Measurements from ENCODE around the gene PTPRG.

PTPRG gene

DNA sequence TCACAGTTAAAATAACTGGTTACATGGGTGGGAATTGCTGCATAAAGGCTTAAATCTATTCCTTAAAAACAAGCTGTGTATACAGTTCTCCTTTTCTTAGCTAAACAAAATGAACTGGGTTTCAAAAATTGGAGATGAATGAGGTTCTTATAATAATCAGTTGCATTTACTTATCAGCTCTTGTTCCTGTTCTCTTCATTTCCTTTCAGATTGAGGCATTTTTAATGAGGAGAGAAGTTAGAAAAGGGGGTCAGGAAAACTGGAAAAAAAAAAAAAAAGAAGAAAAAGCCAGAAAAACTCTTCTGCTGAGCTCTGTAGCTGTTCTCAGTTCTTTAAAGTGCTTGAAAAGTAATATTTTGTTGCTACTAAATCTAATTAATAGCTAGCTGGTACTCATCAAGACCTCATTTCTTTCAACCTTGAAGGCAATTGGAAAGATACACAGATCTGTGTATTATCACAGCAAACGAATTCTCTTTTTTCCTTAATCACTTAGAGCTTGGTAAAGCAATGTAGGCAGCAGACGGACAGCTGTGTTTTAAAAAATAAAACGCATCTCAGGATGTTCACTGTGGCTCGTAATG is 32.2 kb downstream of the PTPRG start:
- DNase-seq: no peak

DNA sequence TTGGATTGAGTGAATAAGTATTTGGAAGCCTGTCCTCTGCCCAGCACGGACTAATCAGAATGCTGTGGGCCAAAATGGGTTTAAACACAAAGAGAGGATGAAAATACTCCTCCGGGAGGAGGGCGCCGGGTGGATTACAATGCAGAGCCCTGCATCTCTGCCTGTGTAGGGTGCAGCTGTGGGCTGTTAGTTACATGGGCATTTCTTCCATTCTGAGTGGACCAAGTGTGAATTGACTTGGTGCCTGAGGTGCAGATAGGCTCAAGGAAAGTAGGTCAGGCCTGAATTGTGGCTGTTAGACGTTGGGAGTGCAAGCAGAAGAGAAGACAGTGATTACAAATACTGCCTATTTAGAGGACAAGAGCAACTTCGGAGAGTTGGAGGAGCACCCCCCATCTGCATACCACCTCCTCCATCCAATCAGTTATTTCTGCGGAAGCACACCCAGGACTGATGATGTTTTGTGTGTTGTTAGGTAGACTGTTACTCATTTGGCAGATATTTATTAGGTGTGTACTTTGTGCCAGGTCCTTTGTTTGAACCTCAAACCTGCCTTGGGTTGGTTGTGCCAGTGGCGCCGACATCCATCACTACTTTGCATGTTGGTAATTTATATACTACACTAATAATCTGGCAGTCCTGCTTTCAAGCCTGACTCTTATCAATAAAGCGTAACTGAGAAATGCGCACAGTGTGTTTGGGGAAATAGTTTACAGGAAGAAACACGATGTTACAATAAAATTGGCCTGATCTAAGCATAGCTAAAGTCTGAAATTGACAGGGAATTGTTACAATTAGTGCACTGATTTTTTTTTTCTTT is 33.0 kb downstream of the PTPRG start:
- no peak for DNase-seq

DNA sequence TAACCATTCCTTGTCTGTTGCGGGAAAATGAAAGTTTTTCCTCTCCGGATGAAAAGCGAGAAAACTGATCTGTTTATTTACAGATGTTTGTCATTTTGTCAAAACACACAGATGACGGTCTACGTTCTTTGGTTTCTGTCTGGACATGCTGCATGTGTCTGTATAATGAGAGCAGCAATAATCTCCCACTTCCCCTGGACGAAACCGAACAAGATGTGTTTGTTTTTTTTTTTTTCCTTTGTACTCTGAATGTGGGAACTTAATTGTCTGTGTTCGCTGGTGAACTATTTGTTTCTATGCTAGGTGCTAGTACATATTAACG is 33.6 kb downstream of the PTPRG start:
- DNase-seq: no peak

DNA sequence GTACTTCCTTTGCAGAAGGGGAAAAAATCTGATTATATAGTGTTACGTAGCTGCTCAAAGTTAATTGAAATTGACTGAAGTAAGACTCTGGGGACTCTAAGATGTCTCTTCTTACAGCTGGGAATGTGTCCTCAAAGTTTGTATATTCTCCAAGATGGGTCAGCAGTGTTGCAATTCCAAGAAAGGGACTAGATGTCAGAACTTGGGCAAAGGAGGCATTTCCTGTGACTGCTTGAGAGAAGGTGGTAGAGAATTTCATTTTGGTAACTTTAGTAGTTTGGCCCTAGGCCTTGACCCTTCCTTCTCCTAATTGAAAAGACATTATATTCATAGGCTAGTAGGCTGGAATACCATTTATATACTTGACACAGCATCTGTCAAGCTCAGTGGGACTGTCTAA is 33.9 kb downstream of the PTPRG start:
- DNase-seq: no peak

DNA sequence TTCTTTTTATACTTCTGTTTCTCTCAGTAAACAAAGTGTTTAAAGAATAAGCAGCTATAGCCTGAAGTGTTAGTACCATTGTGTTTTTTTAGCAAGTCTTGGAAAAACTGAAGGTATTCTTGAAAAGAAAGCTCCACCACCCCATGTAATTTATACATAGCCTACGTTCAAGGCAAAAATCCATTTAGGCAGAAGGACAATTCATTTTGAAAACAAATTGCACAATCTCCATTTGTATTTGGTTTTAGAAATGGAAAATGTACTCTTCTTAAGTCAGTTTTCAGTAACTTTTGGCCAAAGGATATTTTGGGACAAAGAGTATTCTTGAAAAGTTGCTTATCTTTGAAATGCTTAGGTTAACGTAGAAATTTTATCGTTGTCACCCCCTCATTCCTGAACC is 34.5 kb downstream of the PTPRG start:
- no peak for DNase-seq

DNA sequence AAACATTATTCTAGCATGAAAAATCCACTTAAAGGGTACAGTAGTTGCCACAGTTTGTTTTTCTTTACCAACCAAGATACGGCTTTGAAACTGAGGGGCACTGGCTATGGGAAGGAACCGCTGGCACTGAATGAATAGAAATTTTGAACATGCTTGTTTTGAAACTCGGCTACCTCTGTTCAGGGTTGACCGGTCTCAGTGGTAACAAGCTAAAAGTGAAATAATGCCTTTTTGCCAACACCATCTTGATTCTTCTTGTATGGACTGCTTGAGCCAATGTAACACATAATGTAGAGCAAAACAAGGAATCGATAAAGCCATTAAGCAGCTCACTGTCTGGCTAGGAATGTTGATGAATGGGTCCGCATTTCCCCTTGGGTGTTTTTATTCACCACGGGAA is 36.5 kb downstream of the PTPRG start:
- no peak for DNase-seq

DNA sequence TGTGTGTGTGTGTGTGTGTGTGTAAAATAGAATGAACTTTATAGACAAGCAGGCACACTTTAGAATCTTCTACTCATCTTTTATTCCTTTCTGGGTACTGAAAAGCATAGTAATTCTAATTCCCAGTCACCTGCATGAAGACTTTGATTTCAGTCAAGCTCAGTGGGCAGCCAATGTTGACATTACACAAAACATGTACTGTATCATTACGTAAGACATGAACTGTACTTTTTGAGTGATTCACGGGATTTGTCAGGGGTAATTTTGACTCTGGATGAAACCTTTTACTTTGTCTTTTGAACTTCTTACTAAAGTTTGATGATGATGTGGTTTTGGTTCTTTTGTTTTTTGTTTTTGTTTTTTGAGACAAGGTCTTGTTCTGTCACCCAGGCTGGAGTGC is 38.8 kb downstream of the PTPRG start:
- DNase-seq: no peak

DNA sequence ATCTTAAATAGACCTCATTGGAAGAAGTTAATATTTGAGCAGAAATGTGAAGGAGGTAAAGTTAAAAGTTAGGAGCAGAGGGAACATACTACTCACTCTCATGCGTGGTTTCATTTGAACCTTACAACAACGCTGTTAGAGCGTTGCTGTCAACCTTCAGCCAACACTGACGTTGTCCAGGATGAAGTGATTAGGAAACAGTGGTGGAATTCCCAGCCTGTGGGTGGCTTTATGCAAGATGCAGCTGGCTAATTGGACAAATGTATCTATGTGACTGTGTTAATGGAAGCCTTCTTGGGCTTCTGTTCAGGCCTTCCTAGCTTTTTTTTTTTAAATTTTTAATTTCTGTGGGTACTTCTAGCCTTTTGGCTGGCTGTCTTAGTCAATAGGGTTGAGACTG is 40.5 kb downstream of the PTPRG start:
- DNase-seq: no peak

DNA sequence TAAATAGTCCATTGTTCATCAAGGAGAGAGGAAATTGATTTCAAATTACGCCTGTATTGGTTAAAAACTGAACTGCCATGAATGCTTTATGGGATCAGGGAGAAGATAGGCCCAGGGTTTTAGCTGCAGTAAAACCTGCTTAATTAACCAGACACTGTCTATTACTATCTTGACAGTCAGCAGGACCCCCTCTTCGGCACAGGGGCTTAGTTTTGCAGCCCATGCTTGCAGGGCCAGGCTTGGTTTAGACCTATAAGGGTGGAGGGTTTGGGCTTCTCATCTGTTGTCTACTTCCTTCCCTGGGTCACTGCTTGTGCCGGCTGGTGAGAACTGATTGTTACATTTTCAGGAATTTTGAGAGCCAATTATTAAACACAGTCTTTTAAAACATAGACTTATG is 41.1 kb downstream of the PTPRG start:
- no peak for DNase-seq

DNA sequence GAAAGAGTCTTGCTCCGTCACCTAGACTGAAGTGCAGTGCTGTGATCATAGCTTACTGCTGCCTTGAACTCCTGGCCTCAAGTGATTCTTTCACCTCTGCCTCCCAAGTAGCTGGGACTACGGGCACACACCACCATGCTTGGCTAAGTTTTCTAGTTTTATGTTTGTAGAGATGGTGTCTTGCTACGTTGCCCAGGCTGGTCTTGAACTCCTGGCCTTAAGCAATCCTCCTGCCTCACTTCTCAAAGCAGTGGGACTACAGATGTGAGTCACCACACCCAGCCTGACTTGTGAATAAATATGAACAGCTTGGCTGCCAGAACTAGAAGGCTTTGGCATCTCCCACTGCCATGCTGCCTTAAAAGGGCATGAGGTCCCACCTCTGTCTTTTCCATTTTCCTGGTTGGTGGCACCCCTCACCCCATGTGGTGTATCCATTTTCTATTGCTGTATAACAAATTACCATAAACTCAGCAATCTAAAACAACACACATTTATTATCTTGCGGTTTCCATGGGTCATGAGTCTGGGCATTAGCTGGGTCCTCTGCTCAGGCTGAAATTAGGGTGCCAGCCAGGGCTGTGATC is 44.3 kb downstream of the PTPRG start:
- DNase-seq: no peak

DNA sequence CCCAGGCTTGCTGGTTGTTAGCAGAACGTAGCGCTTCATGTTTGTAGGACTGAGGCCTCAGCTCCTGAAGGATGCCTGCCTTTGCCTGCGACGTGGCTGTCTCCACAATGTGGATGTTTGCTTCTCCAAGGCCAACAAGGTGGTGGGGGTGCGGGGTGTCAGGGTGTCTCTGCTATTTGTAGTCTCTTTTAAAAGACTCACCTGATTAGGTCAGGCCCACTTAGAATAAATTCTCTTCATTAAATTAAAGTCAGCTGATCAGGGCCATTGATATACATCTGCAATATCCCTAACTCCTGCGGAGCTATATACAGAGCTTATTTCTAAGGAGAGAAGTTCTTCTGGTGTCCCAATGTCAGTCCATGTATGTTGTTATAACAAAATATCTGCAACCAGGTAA is 44.8 kb downstream of the PTPRG start:
- DNase-seq: no peak

DNA sequence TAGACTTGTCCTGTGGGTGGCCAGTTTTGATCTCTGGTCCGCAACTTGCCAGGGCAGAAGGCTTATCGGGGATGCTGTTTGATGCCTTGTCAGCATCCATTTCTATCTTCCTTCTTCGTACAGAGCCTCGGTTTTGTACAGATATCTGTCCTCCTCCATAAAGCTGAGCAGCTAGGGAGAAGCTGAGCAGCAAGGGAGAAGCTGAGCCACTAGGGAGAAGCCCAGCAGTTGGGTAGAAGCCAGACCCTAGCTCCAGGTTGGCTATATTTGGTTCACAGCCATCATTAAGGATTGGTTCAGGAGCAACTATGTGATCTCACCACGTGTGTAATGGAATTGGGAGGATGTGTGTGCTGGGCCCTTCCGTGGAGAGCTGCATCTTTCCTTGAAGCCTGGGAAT is 46.7 kb downstream of the PTPRG start:
- no peak for DNase-seq

DNA sequence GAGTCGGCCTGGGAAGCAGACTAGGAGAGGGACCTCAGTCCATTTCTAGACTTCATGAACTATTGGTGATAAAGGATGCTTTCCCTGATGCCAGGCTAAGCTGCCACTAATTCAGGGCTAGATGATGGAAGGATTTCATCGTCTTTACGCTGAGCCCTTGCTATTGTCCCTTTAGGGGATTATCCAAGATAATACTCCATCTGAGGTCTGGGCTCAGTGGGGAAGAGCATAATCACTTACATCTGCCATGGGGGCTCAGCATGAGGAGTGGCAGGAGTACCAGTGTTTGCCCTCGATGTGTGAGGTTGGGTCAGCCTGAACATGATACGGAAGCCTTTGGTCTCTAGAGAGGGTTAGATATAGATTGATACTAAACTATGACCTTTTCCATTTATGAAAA is 47.3 kb downstream of the PTPRG start:
- no peak for DNase-seq

DNA sequence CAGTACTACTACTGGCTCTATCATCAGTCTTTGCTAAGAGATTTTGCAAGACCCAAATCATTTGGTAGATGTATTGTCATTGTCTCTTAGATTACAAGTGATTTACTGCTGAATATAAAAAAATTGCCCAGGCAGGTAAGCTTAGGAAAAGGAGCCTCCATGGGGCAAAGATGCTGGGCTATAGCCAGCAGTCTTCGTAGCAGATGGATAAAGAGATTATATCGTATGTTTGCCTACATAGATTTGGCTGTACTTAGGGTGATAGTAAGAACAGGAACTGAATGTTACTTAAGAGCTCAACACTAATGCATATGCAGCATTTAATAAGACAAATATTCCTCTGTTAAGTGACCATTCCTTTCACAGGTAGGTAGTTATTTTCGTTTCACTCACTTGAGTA is 48.9 kb downstream of the PTPRG start:
- no peak for DNase-seq

DNA sequence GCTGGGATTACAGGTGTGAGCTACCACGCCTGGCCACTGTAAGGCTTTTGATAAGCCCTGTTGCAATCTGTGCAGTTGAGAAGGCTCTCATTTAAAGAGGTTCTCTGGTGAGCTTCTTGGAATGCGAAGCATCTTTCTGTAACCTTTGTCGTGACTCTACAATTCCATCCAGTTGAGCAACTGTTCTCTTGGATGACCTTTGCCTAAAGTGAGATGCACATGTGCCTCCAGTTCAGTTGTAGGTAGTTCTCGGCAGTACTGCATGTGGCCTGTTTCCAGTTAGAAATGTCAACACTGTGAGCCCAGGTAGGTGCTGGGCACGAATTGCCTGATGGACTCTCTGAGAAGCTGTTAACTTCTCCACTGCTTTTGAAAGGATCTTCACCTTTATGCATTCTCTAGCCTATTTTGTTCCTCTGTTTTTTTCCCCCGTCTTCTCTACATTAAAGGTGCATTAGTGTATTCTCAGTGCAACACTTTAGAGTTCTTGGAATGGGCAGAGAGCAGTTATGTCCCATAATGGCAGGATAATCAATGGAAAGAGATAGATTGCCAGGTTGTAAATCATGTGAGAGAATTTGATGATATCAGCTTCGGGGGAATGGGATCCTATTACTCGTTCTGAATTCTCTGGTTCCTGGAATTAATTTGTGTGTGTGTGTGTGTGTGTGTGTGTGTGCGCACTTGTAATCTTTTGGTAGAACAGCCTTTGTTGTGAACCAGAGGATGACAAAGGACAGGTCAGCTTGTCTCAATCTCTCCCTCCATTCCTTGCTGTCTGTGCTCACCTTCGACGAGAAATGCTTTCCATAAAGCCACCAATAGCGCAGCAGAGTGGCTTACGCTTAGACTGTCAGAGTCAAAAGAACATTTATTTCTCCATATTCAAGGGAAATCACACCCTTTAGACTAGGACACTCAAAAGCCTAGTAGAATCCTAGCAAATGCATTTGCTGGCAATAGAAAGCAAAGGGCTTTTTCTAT is 51.1 kb downstream of the PTPRG start:
- DNase-seq: no peak

DNA sequence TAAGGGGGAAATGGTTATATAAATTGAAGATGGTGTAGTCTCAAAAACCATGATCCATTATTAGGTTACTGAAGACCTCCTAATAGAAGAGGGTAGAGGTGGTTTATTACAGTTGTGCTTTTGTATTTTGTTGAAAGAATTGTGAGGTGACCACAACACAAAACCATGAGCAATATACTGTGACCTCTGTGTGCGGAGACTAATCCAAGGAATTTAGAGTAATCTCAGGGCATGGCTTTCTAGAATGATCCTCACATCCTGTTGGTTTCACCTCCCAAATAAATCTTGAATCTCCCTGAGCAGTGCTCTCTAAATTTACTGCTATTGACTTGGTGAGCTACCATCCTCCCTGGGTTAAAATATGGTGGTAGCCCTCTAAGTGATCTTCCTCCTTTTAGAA is 52.3 kb downstream of the PTPRG start:
- no peak for DNase-seq

DNA sequence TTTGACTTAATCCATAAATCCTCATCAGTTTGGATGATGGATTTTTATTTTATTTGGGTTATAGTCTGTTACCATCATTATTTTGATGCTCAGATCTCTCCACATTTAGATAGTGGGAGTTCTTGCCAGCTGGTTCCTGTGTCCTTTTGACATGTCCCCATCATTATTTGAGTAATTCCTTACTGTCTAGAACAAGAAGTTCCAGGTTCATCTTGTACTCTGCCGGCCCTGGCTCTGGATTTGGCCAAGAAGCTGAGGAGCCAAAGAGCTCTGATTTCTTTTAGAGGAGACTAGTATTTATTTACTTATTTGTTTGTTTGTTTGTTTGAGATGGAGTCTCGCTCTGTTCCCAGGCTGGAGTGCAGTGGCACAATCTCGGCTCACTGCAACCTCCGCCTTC is 54.3 kb downstream of the PTPRG start:
- no peak for DNase-seq

DNA sequence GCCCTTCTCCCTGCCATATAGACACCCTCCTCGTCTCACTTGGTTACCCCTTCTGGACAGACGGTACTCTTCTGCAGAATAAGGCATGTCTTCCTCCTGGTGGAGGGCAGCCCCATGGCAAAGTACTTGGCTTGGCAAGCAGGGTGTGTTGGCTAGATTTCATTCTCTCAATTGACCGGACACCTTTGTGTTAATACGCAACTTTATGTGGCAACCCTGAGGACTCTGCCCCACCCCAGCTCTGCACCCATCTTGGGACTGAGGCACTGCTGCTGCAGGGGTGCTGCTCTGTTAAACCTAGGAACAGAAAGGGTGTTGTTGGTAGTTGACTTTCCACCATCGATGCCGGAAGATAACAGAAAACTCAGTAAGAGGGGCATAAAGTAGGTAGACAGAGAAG is 55.2 kb downstream of the PTPRG start:
- DNase-seq: no peak

DNA sequence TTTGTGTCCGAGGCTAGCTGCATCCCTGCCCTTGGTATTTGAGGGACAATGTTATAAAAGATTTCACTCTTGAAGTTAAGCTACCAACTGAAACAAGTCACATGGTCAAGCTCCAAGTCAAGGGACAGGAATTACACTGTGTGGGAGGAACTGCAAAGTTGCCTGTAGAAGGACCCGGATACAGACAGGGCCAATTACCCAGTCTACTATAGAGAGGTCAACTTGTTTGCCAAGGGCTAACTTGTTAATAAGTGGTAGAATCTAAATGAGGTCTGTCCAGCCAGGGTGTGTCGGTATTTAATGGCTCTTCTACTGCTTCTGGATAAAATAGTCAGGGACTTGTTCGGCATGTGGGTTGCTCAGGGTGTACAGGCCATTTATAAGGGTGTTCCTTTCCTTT is 55.7 kb downstream of the PTPRG start:
- no peak for DNase-seq

DNA sequence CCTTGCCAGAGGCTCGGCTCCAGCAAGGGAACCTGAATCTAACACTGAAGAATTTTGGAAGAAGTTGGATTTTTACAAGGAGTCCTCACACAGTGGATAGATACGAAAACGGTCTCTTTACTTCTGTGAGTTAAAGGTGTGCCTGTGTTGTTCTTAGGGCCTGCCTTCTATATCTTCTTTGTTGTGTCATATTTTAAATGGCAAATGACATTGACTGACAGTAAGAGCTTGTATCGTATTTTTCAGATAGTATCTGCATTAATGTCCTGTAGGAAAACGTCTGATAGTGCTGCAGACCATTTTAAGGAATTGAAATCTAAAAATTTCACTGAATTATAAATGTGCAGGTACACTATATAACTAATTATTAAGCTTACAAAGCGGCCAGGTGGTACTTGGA is 56.3 kb downstream of the PTPRG start:
- DNase-seq: no peak

DNA sequence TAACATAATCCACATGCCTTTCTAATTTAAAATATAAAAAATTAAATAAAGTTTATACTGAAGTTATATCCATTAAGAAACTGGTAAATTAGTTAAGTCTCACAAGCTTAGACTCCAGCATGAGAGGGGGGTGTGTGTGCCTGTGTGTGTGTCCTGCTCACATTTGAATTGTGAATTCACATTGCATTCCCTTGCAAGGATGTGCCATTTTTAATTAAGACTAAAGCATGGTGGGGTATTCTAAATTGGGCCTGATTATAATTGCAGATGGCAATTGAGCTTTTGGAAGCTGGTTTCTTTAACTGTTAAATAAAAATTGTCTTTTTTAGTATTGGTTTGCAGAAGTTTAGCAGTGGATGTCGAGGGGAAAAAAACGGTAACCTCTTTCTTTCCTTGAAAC is 56.9 kb downstream of the PTPRG start:
- no peak for DNase-seq

DNA sequence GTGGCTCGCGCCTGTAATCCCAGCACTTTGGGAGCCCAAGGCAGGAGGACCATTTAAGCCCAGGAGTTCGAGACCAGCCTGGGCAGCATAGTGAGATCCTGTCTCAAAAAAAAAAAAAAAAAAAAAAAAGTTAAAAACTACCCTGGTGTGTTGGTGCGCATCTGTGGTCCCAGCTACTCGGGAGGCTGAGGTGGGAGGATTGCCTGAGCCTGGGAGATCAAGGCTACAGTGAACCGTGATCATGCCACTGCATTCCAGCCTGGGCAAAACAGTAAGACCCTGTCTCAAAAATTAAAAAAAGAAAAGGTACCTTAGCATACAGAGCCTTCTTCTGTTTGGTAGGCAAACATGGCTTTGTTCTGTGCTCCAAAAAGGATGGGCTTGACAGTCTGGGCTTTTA is 57.5 kb downstream of the PTPRG start:
- no peak for DNase-seq

DNA sequence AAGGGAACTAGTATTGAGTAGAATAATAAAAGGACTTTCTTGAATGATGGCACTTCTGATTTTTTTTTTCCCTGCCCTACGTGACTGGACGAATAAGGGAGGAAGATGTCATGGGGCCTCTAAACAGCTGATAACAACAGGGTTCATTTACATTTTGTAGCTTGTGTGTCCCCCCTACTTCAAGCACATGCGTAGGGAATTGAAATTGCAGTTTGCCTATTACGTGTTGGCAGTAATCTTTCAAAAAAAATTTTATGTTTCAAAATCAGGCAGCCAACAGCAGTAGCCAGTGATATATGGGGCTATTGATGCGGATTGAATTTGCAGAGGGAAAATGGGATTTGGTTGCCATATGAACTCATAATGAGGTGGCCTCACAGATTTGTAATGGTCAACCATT is 58.7 kb downstream of the PTPRG start:
- no peak for DNase-seq

DNA sequence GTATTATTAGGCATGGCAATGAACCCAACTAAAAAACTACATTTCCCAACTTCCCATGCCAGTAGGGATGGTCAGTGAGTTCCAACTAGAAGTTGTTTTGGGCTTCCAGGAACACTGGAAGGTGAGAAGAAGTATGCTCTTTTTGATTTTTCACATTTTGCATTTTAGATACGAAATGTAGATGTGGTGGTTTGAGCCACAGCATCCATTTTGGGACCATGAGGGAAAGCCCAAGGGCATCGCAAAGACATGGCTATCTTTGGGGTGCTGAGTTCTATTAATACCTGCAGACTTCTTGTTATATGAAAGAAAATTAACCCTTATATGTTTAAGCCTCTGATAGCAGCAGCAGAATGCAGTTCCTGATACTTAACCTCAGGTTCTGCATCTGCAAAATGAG is 62.9 kb downstream of the PTPRG start:
- DNase-seq: no peak

Measured in NCI-H446 treated with DMSO at 0.1 percent for 48 hours (cell line).